Activated T-cell treated with anti-CD3 and anti-CD28 coated beads, Interleukin-2, amount 50 U/mL, for 4 hours (primary cell): ENCODE measurements around the gene FUZ. TPM values are rescaled to one million over a fixed set of nuclear protein-coding genes. Genes with fewer than 3 reads are reported as not detected.
A peak's percentile ranks its signal among the peaks of the same experiment; 100 is the strongest.

Experiments used
- ATAC-seq, 2 donors: fragments of 200-7000 bp; cut with Tn5 transposase; one replicate each; pipeline ENCODE4 v1.10.0; 2021
- DNase-seq: peaks from one replicate; pipeline ENCODE4 v3.0.0-alpha.2; 2020
- H3K27me3 Mint-ChIP-seq: one replicate; pipeline ENCODE4 v1.8.0; 2021; ENCODE audit warnings: low read depth, mixed read lengths
- H3K36me3 Mint-ChIP-seq: one replicate; pipeline ENCODE4 v1.8.0; 2022; ENCODE audit warnings: mixed read lengths; ENCODE audit not compliant: insufficient read depth
- H3K4me1 Mint-ChIP-seq: one replicate; pipeline ENCODE4 v1.8.0; 2021; ENCODE audit warnings: low read depth, mixed read lengths
- H3K4me3 Mint-ChIP-seq: one replicate; pipeline ENCODE4 v1.8.0; 2021; ENCODE audit warnings: mild to moderate bottlenecking, moderate library complexity, mixed read lengths
- H3K9me3 Mint-ChIP-seq: one replicate; pipeline ENCODE4 v1.8.0; 2021; ENCODE audit warnings: mixed read lengths
- total RNA-seq, 3 donors: library from RNA; stranded (reverse); gene quantifications; one replicate each; pipeline ENCODE4 v1.2.1, GENCODE V29; 2021

FUZ gene
- total RNA-seq, 3 donors from 2014 or later: 15.6 to 19.9 (median 18.5) TPM

DNA sequence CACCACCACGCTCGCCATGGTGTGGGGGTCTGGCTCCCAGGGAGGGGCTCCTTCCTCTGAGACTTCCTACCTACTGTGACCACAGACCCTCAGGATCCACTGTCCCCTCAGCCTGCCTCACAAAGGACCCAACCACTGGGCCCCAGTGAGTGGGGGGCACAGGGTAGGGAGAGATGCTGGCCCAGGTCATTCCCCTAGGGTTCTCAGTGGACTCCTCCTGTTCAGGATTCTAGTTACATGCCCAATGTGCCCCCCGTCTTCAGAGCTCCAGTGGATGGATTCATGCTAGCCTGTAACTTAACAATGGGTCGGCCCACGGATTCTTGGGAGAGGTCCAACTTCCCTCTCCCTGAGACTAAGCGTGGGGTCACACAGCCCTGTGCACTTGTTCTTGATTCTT lies 49.9 kb downstream of the FUZ start, which contains the start of gene TSKS:
TSS of gene TSKS (minus strand) at position 77 of the 400 bp plus-strand sequence. CDS start at position 18, 59 bp downstream.
- Mint-ChIP-seq H3K4me1 (peaks cover 18% of the 10 kb centered on the region), H3K4me3 (no peak within 1 kb of the TSS), H3K36me3 (no peaks in the 10 kb centered on the region), H3K9me3 (no peaks in the 10 kb centered on the region), H3K27me3 (no peaks in the 10 kb centered on the region)
- DNase-seq: no peak
- no peak for ATAC-seq

DNA sequence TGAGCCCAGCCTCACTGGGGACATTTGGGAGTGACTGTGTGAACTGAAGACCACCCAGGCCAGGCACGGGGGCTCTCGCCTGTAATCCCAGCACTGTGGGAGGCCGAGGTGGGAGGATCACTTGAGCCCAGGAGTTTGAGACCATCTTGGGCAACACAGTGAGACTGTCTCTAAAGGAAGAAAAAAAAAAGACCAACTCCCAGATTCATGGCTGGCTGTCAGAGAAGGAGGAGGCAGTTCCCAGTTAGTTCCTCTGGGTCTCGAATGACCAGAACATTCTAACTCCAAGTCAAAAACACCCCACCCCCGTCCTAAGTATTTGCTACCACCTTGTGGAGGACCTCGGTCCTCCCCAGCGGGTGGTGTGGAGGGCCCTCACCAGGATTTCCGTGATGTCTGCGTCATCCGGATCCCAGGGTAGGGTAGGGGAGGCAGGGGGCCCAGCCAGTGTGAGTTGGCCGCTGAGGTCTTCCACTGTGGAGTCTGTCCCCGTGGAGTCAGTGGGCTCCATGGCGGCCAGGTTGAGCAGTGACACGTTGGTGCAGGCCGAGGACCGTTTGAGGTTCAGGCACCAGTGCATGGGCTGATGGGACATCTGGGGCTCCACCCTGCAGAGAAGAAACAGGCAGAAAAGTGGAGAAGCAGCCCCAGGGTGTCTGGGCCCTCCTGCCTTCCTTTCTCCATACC lies 51.3 kb downstream of the FUZ start:
- ATAC-seq (no peak), DNase-seq (no peak)
- Mint-ChIP-seq H3K27me3 (no peaks in the 10 kb centered on the region), H3K4me1 (peaks cover 7% of the 10 kb centered on the region), H3K9me3 (no peaks in the 10 kb centered on the region), H3K36me3 (no peaks in the 10 kb centered on the region), H3K4me3 (peak overlapping the region; percentile 31)

DNA sequence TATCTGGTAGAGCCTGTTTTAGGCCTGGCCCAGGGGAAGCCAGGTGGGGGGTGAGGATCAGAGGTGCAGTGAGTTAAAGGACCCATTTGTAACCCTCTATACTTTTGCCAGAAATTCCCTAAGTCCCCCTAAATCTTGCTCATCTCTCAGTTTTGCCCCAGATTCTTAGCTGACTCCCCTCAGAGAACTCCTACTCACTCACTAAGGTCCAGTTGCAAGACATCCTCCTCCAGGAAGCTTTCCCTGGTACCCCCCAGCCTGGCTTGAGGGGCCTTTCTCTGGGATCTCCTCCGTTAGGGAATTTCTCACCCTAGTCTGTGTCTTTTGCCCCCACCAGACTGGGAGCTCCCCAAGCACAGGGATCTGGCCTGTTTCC lies 51.9 kb downstream of the FUZ start:
- H3K9me3 Mint-ChIP-seq: no peaks in the 10 kb centered on the region
- no peak for ATAC-seq
- no peak for DNase-seq
- no peaks in the 10 kb centered on the region for H3K27me3 Mint-ChIP-seq
- peaks cover 7% of the 10 kb centered on the region for H3K4me1 Mint-ChIP-seq
- no peak overlapping the region for H3K4me3 Mint-ChIP-seq
- H3K36me3 Mint-ChIP-seq: no peaks in the 10 kb centered on the region

DNA sequence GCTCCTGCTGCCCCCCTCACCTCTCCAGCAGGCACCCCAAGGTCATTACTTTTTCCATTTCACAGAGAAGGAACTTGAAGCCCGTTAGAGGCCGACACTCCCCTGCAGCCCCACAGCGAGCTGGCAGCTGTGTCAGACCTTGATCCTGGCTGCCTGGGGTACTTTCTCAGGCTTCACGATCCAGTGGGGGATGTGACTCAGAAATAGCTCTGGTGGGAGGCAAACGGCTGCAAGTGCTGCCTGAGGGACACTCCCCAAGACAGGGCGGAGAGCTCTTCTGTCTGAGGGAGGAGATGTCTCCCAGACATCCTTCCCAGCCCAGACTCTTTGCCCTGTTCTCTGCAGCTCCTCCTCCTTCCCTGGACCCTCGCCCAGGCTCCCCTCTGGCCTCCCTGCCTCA lies 54.8 kb downstream of the FUZ start:
- Mint-ChIP-seq H3K4me3 (no peak overlapping the region), H3K4me1 (no peaks in the 10 kb centered on the region), H3K36me3 (no peaks in the 10 kb centered on the region), H3K9me3 (no peaks in the 10 kb centered on the region), H3K27me3 (no peaks in the 10 kb centered on the region)
- ATAC-seq (no peak), DNase-seq (no peak)

Other genes with a start within 250 kb of the FUZ start
- gene NOSIP, start 232.7 kb downstream of the FUZ start, total RNA-seq: 10 to 100 TPM; 86.0 to 89.6 (median 87.0) TPM
- 1 to 10 TPM; 1.0 to 1.4 (median 1.3) TPM for gene PRRG2, start 232.0 kb downstream of the FUZ start, total RNA-seq
- gene PRR12, start 222.1 kb downstream of the FUZ start, total RNA-seq: 10 to 100 TPM; 28.0 to 33.1 (median 28.7) TPM
- 1 to 10 TPM; 2.3 to 3.8 (median 3.5) TPM for gene RRAS, start 173.1 kb downstream of the FUZ start, total RNA-seq
- 10 to 100 TPM; 81.7 to 82.9 (median 82.5) TPM for gene SCAF1, start 171.1 kb downstream of the FUZ start, total RNA-seq
- 100 to 1,000 TPM; 140 to 160 (median 148) TPM for gene IRF3, start 147.4 kb downstream of the FUZ start, total RNA-seq
- gene BCL2L12, start 147.4 kb downstream of the FUZ start, total RNA-seq: 10 to 100 TPM; 64.6 to 71.2 (median 71.1) TPM
- gene PRMT1, start 136.0 kb downstream of the FUZ start, total RNA-seq: 100 to 1,000 TPM; 692 to 815 (median 725) TPM
- 10 to 100 TPM; 16.3 to 20.8 (median 17.2) TPM for gene ADM5, start 123.7 kb downstream of the FUZ start, total RNA-seq
- gene CPT1C, start 122.2 kb downstream of the FUZ start, total RNA-seq: 1 to 10 TPM in 1 of 3 donors, under 1 TPM in 2; 0.60 to 1.2 (median 0.95) TPM
- 1 to 10 TPM in 1 of 3 donors, under 1 TPM in 1, not detected in 1; 0.40 to 1.2 TPM for gene TSKS, start 50.0 kb downstream of the FUZ start, total RNA-seq
- 10 to 100 TPM; 63.6 to 73.6 (median 71.5) TPM for gene AP2A1, start 46.3 kb downstream of the FUZ start, total RNA-seq
- 10 to 100 TPM; 44.1 to 51.0 (median 47.2) TPM for gene MED25, start 5.0 kb upstream of the FUZ start, total RNA-seq
- gene PTOV1, start 37.9 kb upstream of the FUZ start, total RNA-seq: 10 to 100 TPM; 77.8 to 86.3 (median 83.7) TPM
- gene PNKP, start 54.3 kb upstream of the FUZ start, total RNA-seq: 100 to 1,000 TPM; 110 to 120 (median 110) TPM
- 10 to 100 TPM; 25.3 to 31.6 (median 28.0) TPM for gene AKT1S1, start 64.1 kb upstream of the FUZ start, total RNA-seq
- 10 to 100 TPM; 29.1 to 30.5 (median 29.3) TPM for gene TBC1D17, start 64.4 kb upstream of the FUZ start, total RNA-seq
- 10 to 100 TPM; 24.7 to 52.7 (median 36.4) TPM for gene IL4I1, start 83.6 kb upstream of the FUZ start, total RNA-seq
- gene ATF5, start 115.9 kb upstream of the FUZ start, total RNA-seq: 10 to 100 TPM; 58.4 to 73.1 (median 60.6) TPM
- 100 to 1,000 TPM; 172 to 189 (median 184) TPM for gene NUP62, start 116.2 kb upstream of the FUZ start, total RNA-seq
- gene SIGLEC11, start 147.9 kb upstream of the FUZ start, total RNA-seq: not detected
- gene VRK3, start 212.1 kb upstream of the FUZ start, total RNA-seq: 10 to 100 TPM; 40.5 to 45.8 (median 40.5) TPM
- 10 to 100 TPM in 2 of 3 donors, 1 to 10 TPM in 1; 9.5 to 12.7 (median 10.1) TPM for gene ZNF473, start 212.7 kb upstream of the FUZ start, total RNA-seq